GM12864 (cell line): ENCODE data around the gene PATL1.
A peak's percentile ranks its signal among the peaks of the same experiment; 100 is the strongest.
"Not testable (repeated sequence)": the region's sequence is repeated elsewhere in the genome, so short reads cannot be mapped to it uniquely, and the experiment has no call there.

Experiments
- DNase-seq: peaks from one replicate; pipeline ENCODE4 v3.0.0-alpha.2; 2011; ENCODE audit warnings: low read depth
- H3K4me3 ChIP-seq: 2 replicates; pipeline ENCODE4 v1.5.1; 2011; ENCODE audit warnings: mild to moderate bottlenecking, low read depth, low read length, control low read depth
- CTCF ChIP-seq: IDR thresholded peaks from 2 replicates; pipeline ENCODE4 v1.5.1; 2011; ENCODE audit warnings: low read depth, mild to moderate bottlenecking, moderate library complexity, low read length, control low read depth, inconsistent platforms; ENCODE audit errors: missing control alignments

The PATL1 gene

GRCh38 chr11:59630493-59630892 lies 38.3 kb downstream of the PATL1 start:
- no peak for DNase-seq
- no peak overlapping the region for H3K4me3 ChIP-seq
- TF ChIP-seq CTCF: no peak

- no peak for TF ChIP-seq CTCF
- DNase-seq: no peak
Measured at GRCh38 chr11:59629996-59630395, 38.8 kb downstream of the PATL1 start.

GRCh38 chr11:59626969-59627368 lies 41.9 kb downstream of the PATL1 start:
- DNase-seq, H3K4me3 ChIP-seq: not testable (repeated sequence)

More at GRCh38 chr11:59629996-59630395, 38.8 kb downstream of the PATL1 start:
- H3K4me3 ChIP-seq: no peak overlapping the region

GRCh38 chr11:59625703-59626102 lies 43.1 kb downstream of the PATL1 start:
- H3K4me3 ChIP-seq: no peak overlapping the region
- DNase-seq: no peak
- TF ChIP-seq CTCF: no peak

- TF ChIP-seq CTCF: no peak
- H3K4me3 ChIP-seq: no peak overlapping the region
- no peak for DNase-seq
Measured at GRCh38 chr11:59617876-59618275, 51.0 kb downstream of the PATL1 start.

- DNase-seq: no peak
- H3K4me3 ChIP-seq: peak overlapping the region; percentile 81
- TF ChIP-seq CTCF: no peak
Measured at GRCh38 chr11:59616396-59616982, 52.3 kb downstream of the PATL1 start.

- no peak for TF ChIP-seq CTCF
- H3K4me3 ChIP-seq: peak within 1 kb of the TSS; percentile 81
- DNase-seq: peak; percentile 100
Measured at GRCh38 chr11:59615637-59616395, 53.0 kb downstream of the PATL1 start, which contains the start of gene OSBP. OSBP (minus strand) TSS chr11:59615774; CDS start chr11:59615664, 110 bp downstream.
